H1 (cell line): ENCODE measurements around the gene U2AF1L4. TPM values are rescaled to one million over a fixed set of nuclear protein-coding genes. Genes with fewer than 3 reads are reported as not detected.

ENCODE experiments used
- CTCF ChIA-PET: fragments of 300-600 bp; sonication (Branson Sonifier 250); formaldehyde crosslinking; loops from one replicate; lab custom pipeline; 2021; ENCODE audit not compliant: partially characterized antibody; lab: Charles Lee
- POLR2A ChIA-PET: fragments of 300-600 bp; sonication (Branson Sonifier 250); formaldehyde crosslinking; loops from one replicate; lab custom pipeline; 2021; ENCODE audit warnings: inconsistent platforms; ENCODE audit not compliant: partially characterized antibody; lab: Charles Lee
- DNase-seq, 2 experiments: peaks; one replicate each; pipeline versions ENCODE4 v3.0.0 to v3.0.0-alpha.2; 2010 to 2022; ENCODE audit warnings: low spot score in 2 of 2, low read depth in 1 of 2, mixed read lengths in 1 of 2
- FAIRE-seq: peaks from 2 replicates; lab custom pipeline; 2011; peaks lifted over from hg19 to GRCh38; lab: Jason Lieb, UNC
- H2AFZ ChIP-seq: 2 replicates; pipeline ENCODE4 v1.8.1; 2012; ENCODE audit warnings: low read length, inconsistent platforms
- H2AK5ac ChIP-seq: 2 replicates; pipeline ENCODE4 v1.6.1; 2013; ENCODE audit warnings: low read depth, low read length
- H2BK120ac ChIP-seq: replicated peaks from 2 replicates; pipeline ENCODE3; 2013; ENCODE audit warnings: low read depth, low read length, inconsistent platforms
- H2BK12ac ChIP-seq: 2 replicates; pipeline ENCODE4 v1.6.1; 2013; ENCODE audit warnings: low read depth, low read length
- H2BK15ac ChIP-seq: 2 replicates; pipeline ENCODE4 v1.6.1; 2013; ENCODE audit warnings: low read length
- H2BK20ac ChIP-seq: 2 replicates; pipeline ENCODE4 v1.6.1; 2013; ENCODE audit warnings: low read length
- H2BK5ac ChIP-seq: 2 replicates; pipeline ENCODE4 v1.6.1; 2013; ENCODE audit warnings: low read depth, low read length
- H3K14ac ChIP-seq: 2 replicates; pipeline ENCODE4 v1.6.1; 2013; ENCODE audit warnings: inconsistent platforms; ENCODE audit not compliant: insufficient read length
- H3K18ac ChIP-seq: 2 replicates; pipeline ENCODE4 v1.6.1; 2013; ENCODE audit warnings: low read length; ENCODE audit errors: extremely low read depth
- H3K23ac ChIP-seq: 2 replicates; pipeline ENCODE4 v1.6.1; 2013; ENCODE audit warnings: inconsistent platforms; ENCODE audit not compliant: insufficient read length
- H3K23me2 ChIP-seq: 2 replicates; pipeline ENCODE4 v1.6.1; 2013; ENCODE audit warnings: low read depth, low read length
- H3K27ac ChIP-seq: 2 replicates; pipeline ENCODE4 v1.6.1; 2011; ENCODE audit warnings: low read depth, low read length, inconsistent platforms
- H3K27me3 ChIP-seq, 4 experiments: replicated peaks in 1 of 4; 1 replicate in 1 of 4; 2 replicates in 3 of 4; pipeline versions ENCODE4 v1.6.1 to v1.8.1; 2011 to 2013; ENCODE audit warnings: low read length in 3 of 4, mild to moderate bottlenecking in 3 of 4, inconsistent platforms in 2 of 4, mixed read lengths in 2 of 4, moderate library complexity in 1 of 4; ENCODE audit not compliant: control insufficient read depth in 3 of 4, insufficient read depth in 3 of 4; ENCODE audit errors: extremely low read depth in 1 of 4
- H3K36me3 ChIP-seq, 4 experiments: 2 replicates each; pipeline versions ENCODE4 v1.6.1 to v1.8.1; 2011 to 2013; ENCODE audit warnings: mild to moderate bottlenecking in 4 of 4, low read length in 3 of 4, moderate library complexity in 2 of 4, control low read depth in 1 of 4, inconsistent platforms in 1 of 4; ENCODE audit not compliant: insufficient read depth in 4 of 4, control insufficient read depth in 2 of 4
- H3K4ac ChIP-seq: replicated peaks from 2 replicates; pipeline ENCODE3; 2013; ENCODE audit warnings: low read length, low read depth, mixed read lengths, inconsistent platforms; ENCODE audit not compliant: insufficient read length
- H3K4me1 ChIP-seq, 4 experiments: replicated peaks in 1 of 4; 1 replicate in 1 of 4; 2 replicates in 3 of 4; pipeline versions ENCODE4 v1.6.1 to v1.8.1; 2011 to 2013; ENCODE audit warnings: low read length in 3 of 4, inconsistent platforms in 2 of 4, mixed read lengths in 1 of 4; ENCODE audit not compliant: insufficient read depth in 4 of 4, control insufficient read depth in 3 of 4
- H3K4me2 ChIP-seq, 2 experiments: 2 replicates each; pipeline versions ENCODE4 v1.6.1 to v1.8.1; 2011 to 2013; ENCODE audit warnings: low read depth in 2 of 2, low read length in 2 of 2, control low read depth in 1 of 2, inconsistent platforms in 1 of 2, mild to moderate bottlenecking in 1 of 2; ENCODE audit not compliant: insufficient read depth in 1 of 2
- H3K4me3 ChIP-seq, 4 experiments: fragments of 200-600, 300-600 bp in 1 of 4; sonication (generic), shearing (Covaris generic), sonication (Bioruptor Twin) in 1 of 4; 2 replicates each; pipeline versions ENCODE4 v1.5.1 to v1.8.1; 2011 to 2016; ENCODE audit warnings: low read length in 4 of 4, low read depth in 3 of 4, control low read depth in 2 of 4, inconsistent platforms in 2 of 4, mild to moderate bottlenecking in 2 of 4, mixed read lengths in 1 of 4, moderate library complexity in 1 of 4; ENCODE audit not compliant: insufficient read depth in 2 of 4; ENCODE audit errors: extremely low read depth in 1 of 4
- H3K56ac ChIP-seq: replicated peaks from 2 replicates; pipeline ENCODE3; 2013; ENCODE audit warnings: low read depth, mild to moderate bottlenecking, mixed read lengths, low read length, inconsistent platforms; ENCODE audit not compliant: insufficient read length
- H3K79me1 ChIP-seq: 2 replicates; pipeline ENCODE4 v1.6.1; 2013; ENCODE audit warnings: low read depth, low read length, control low read depth
- H3K79me2 ChIP-seq, 2 experiments: 2 replicates each; pipeline versions ENCODE4 v1.6.1 to v1.8.1; 2012 to 2013; ENCODE audit warnings: low read length in 2 of 2, mild to moderate bottlenecking in 2 of 2, inconsistent platforms in 1 of 2; ENCODE audit not compliant: insufficient read depth in 2 of 2, control insufficient read depth in 1 of 2
- H3K9ac ChIP-seq, 4 experiments: replicated peaks in 1 of 4; 1 replicate in 1 of 4; 2 replicates in 3 of 4; pipeline versions ENCODE4 v1.6.1 to v1.8.1; 2011 to 2013; ENCODE audit warnings: low read depth in 3 of 4, low read length in 3 of 4, control low read depth in 2 of 4, mild to moderate bottlenecking in 2 of 4, moderate library complexity in 2 of 4, inconsistent platforms in 1 of 4; ENCODE audit errors: extremely low read depth in 1 of 4
- H3K9me3 ChIP-seq, 2 experiments: 2 replicates each; pipeline versions ENCODE4 v1.6.1 to v1.8.1; 2012 to 2013; ENCODE audit warnings: mild to moderate bottlenecking in 2 of 2, moderate library complexity in 2 of 2, control low read depth in 1 of 2, inconsistent platforms in 1 of 2, low read depth in 1 of 2, low read length in 1 of 2, mixed read lengths in 1 of 2; ENCODE audit not compliant: insufficient read depth in 2 of 2
- H4K20me1 ChIP-seq, 2 experiments: replicated peaks in 1 of 2; 2 replicates each; pipeline versions ENCODE3 to v1.8.1; 2011 to 2013; ENCODE audit warnings: inconsistent platforms in 2 of 2, low read length in 2 of 2, mild to moderate bottlenecking in 1 of 2; ENCODE audit not compliant: insufficient read depth in 2 of 2, control insufficient read depth in 1 of 2
- H4K5ac ChIP-seq: 2 replicates; pipeline ENCODE4 v1.6.1; 2013; ENCODE audit warnings: low read length, low read depth, mixed read lengths, inconsistent platforms; ENCODE audit not compliant: insufficient read length
- H4K8ac ChIP-seq: 2 replicates; pipeline ENCODE4 v1.8.0; 2013; ENCODE audit warnings: mild to moderate bottlenecking, moderate library complexity, low read length, inconsistent platforms; ENCODE audit not compliant: insufficient read depth; ENCODE audit errors: extremely low read depth
- H4K91ac ChIP-seq: replicated peaks from 2 replicates; pipeline ENCODE3; 2013; ENCODE audit warnings: low read length, mixed read lengths, inconsistent platforms; ENCODE audit not compliant: insufficient read length
- BACH1 ChIP-seq: IDR thresholded peaks from 2 replicates; pipeline ENCODE4 v1.6.1; 2012; ENCODE audit warnings: low read length, improper control_type of control experiment
- CBX5 ChIP-seq: fragments of 300-800, 300-1000 bp; sonication (generic); IDR thresholded peaks from 2 replicates; pipeline ENCODE4 v1.7.1; 2016; ENCODE audit warnings: antibody characterized with exemption, low read length, low read depth
- CHD2 ChIP-seq: IDR thresholded peaks from 2 replicates; pipeline ENCODE4 v1.6.1; 2012; ENCODE audit warnings: low read length, improper control_type of control experiment
- KDM5A ChIP-seq: fragments of 200-600 bp; IDR thresholded peaks from 2 replicates; pipeline ENCODE4 v1.7.1; 2012; ENCODE audit warnings: mild to moderate bottlenecking, low read length, inconsistent platforms, mixed read lengths
- MAFK ChIP-seq: IDR thresholded peaks from 2 replicates; pipeline ENCODE4 v1.6.1; 2012; ENCODE audit warnings: low read depth, mild to moderate bottlenecking, improper control_type of control experiment, low read length
- PHF8 ChIP-seq: fragments of 200-600 bp; sonication (generic); conservative IDR thresholded peaks from 2 replicates; pipeline ENCODE4 v1.7.1; 2012; ENCODE audit warnings: low read depth, mild to moderate bottlenecking, inconsistent platforms, low read length, moderate library complexity
- RAD21 ChIP-seq, 2 experiments: IDR thresholded peaks in 1 of 2; conservative IDR thresholded peaks in 1 of 2; 2 replicates each; pipeline ENCODE4 v1.6.1; 2011; ENCODE audit warnings: low read depth in 2 of 2, low read length in 2 of 2, improper control_type of control experiment in 1 of 2, inconsistent platforms in 1 of 2, mild to moderate bottlenecking in 1 of 2, moderate library complexity in 1 of 2
- RBBP5 ChIP-seq: IDR thresholded peaks from 2 replicates; pipeline ENCODE4 v1.7.1; 2012; ENCODE audit warnings: low read depth, mild to moderate bottlenecking, inconsistent platforms, low read length, moderate library complexity, borderline replicate concordance
- SP2 ChIP-seq: IDR thresholded peaks from 2 replicates; pipeline ENCODE4 v1.6.1; 2012; ENCODE audit warnings: mild to moderate bottlenecking, low read length, inconsistent platforms
- TAF1 ChIP-seq: IDR thresholded peaks from 2 replicates; pipeline ENCODE4 v1.6.1; 2011; ENCODE audit warnings: mild to moderate bottlenecking, low read depth, low read length
- YY1 ChIP-seq: IDR thresholded peaks from 2 replicates; pipeline ENCODE4 v1.6.1; 2011; ENCODE audit warnings: low read depth, mild to moderate bottlenecking, low read length
- WGBS, 2 experiments: shearing (Covaris generic) in 1 of 2; methylation state at CpG; one replicate each; pipeline versions ENCODE4 v1.1.6 to v1.1.7; 2013 to 2015; ENCODE audit warnings: low lambda C conversion rate in 2 of 2, mixed read lengths in 2 of 2, inconsistent platforms in 1 of 2, low coverage in 1 of 2, missing lambda C conversion rate in 1 of 2; ENCODE audit not compliant: insufficient replicate concordance in 2 of 2, insufficient coverage in 1 of 2, insufficient read length in 1 of 2; ENCODE audit errors: extremely low coverage in 1 of 2, missing lambda C conversion rate in 1 of 2; 5-methylcytosine and 5-hydroxymethylcytosine counted together
- polyA plus RNA-seq, 7 experiments: library from polyadenylated mRNA; depleted of rRNA in 3 of 7; stranded (reverse) in 5 of 7; unstranded in 2 of 7; fragments of >200 nt in 5 of 7; fragments of 200-250 nt in 2 of 7; gene quantifications; 1 replicate in 5 of 7; 2 replicates in 1 of 7; 4 replicates in 1 of 7; pipeline versions ENCODE4 v1.2.1 to v1.2.3, GENCODE V29; 2011 to 2013; ENCODE audit warnings: missing spikeins in 2 of 7, mixed read lengths in 2 of 7
- total RNA-seq: library from RNA; stranded (reverse); fragmentation: NEBNext Ultra II Directional; extraction: Animal tissue kit (Norgen Biotek cat#: 25700); gene quantifications from 2 replicates; pipeline ENCODE4 v1.2.1, GENCODE V29; 2021
- TF ChIP-seq, protein P1 (sequence below): IDR thresholded peaks from 2 replicates; pipeline ENCODE4 v1.6.1; 2011; ENCODE audit warnings: low read length, improper control_type of control experiment
- TF ChIP-seq, protein P2 (sequence below): IDR thresholded peaks from 2 replicates; pipeline ENCODE4 v1.6.1; 2012; ENCODE audit warnings: inconsistent platforms

Gene U2AF1L4
- total and polyA plus RNA-seq, 2 of the 8 experiments (the other 6 are each of a cell fraction or from before 2014, with no cell fraction given) = 15.1 to 32.7 TPM

DNA sequence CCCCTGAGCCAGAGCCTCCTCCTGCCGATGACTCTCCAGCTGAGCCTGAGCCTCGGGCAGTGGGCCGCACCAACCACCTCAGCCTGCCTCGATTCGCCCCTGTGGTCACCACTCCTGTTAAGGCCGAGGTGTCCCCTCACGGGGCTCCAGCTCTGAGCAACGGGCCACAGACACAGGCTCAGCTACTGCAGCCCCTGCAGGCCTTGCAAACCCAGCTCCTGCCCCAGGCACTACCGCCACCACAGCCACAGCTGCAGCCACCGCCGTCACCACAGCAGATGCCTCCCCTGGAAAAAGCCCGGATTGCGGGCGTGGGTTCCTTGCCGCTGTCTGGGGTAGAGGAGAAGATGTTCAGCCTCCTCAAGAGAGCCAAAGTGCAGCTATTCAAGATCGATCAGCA, 23.8 kb downstream of the U2AF1L4 start:
- H3K18ac ChIP-seq = no peak overlapping the region
- peaks cover 0 to 5% (median under 1%) of the 10 kb centered on the region in 4 experiments; a peak in 4 of 7 replicates for H3K4me1 ChIP-seq
- no peak overlapping the region for H4K91ac ChIP-seq
- H3K14ac ChIP-seq = no peak overlapping the region
- H2BK5ac ChIP-seq = no peak overlapping the region
- DNase-seq = no peak
- peaks cover 7 to 9% of the 10 kb centered on the region in 2 experiments for H4K20me1 ChIP-seq
- no peak for FAIRE-seq
- no peak overlapping the region for H3K4me2 ChIP-seq
- peaks cover 5% of the 10 kb centered on the region; the same call in 1 of the 2 replicates for H3K23me2 ChIP-seq
- peaks cover 28 to 54% (median 40%) of the 10 kb centered on the region in 4 experiments for H3K36me3 ChIP-seq
- H2BK15ac ChIP-seq = no peak overlapping the region
- no peak overlapping the region for H3K4me3 ChIP-seq
- no peaks in the 10 kb centered on the region for H3K9me3 ChIP-seq
- no peak overlapping the region for H2BK120ac ChIP-seq
- no peak overlapping the region for H3K4ac ChIP-seq
- H4K8ac ChIP-seq = no peak overlapping the region
- no peak overlapping the region for H3K27ac ChIP-seq
- POLR2A ChIA-PET = interaction anchor here (5.0 kb wide), 1 partner anchor 16 kb away, joined by 54 read pairs; no protein-coding TSS in a partner anchor
- WGBS, 2 experiments = 97% methylated on average over 16 of the region's 16 CpGs; no CpG with 5 or more reads in 1 of the 2 experiments
- no peak overlapping the region for H3K9ac ChIP-seq
- no peak overlapping the region for H3K56ac ChIP-seq
- H2AFZ ChIP-seq = no peak overlapping the region
- H3K79me2 ChIP-seq = peaks cover 0 to 20% of the 10 kb centered on the region in 2 experiments; a peak in 2 of 4 replicates
- peaks cover 8% of the 10 kb centered on the region for H3K79me1 ChIP-seq
- H3K27me3 ChIP-seq = no peaks in the 10 kb centered on the region
- no peak overlapping the region for H2AK5ac ChIP-seq
- H2BK12ac ChIP-seq = no peak overlapping the region
- CTCF ChIA-PET = interaction anchor here (1.2 to 11.8 kb wide), 2 partner anchors 17 to 149 kb away, joined by 3 to 80 read pairs; partner anchors contain the start of gene IGFLR1
- H4K5ac ChIP-seq = no peak overlapping the region
- H2BK20ac ChIP-seq = no peak overlapping the region
- H3K23ac ChIP-seq = no peak overlapping the region
- TF ChIP-seq, protein P1, sequence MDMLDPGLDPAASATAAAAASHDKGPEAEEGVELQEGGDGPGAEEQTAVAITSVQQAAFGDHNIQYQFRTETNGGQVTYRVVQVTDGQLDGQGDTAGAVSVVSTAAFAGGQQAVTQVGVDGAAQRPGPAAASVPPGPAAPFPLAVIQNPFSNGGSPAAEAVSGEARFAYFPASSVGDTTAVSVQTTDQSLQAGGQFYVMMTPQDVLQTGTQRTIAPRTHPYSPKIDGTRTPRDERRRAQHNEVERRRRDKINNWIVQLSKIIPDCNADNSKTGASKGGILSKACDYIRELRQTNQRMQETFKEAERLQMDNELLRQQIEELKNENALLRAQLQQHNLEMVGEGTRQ = no peak
- TF ChIP-seq TAF1 = no peak
- TF ChIP-seq YY1 = no peak
- no peak for TF ChIP-seq RAD21 (IDR thresholded peaks at IDR 0.05 in 1 of 2, conservative IDR thresholded peaks at IDR 0.05 in 1 of 2; ENCODE audit: low read depth in 2 of 2, low read length in 2 of 2)
- TF ChIP-seq PHF8 = no peak
- TF ChIP-seq CHD2 = no peak
- TF ChIP-seq, protein P2, sequence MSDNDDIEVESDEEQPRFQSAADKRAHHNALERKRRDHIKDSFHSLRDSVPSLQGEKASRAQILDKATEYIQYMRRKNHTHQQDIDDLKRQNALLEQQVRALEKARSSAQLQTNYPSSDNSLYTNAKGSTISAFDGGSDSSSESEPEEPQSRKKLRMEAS = no peak
- no peak for TF ChIP-seq MAFK
- TF ChIP-seq RBBP5 = no peak
- no peak for TF ChIP-seq KDM5A
- no peak for TF ChIP-seq SP2
- TF ChIP-seq BACH1 = no peak
- no peak for TF ChIP-seq CBX5
